K562 (cell line): ENCODE results near the gene WDR91. TPM values are rescaled to one million over a fixed set of nuclear protein-coding genes. Genes with fewer than 3 reads are reported as not detected.
A peak's percentile ranks its signal among the peaks of the same experiment; 100 is the strongest.

Experiments
- BHLHE40 ChIP-seq: IDR thresholded peaks from 2 replicates; pipeline ENCODE4 v1.6.1; 2011; ENCODE audit warnings: low read length, improper control_type of control experiment
- CEBPB ChIP-seq: fragments of 450-650 bp; IDR thresholded peaks from 2 replicates; pipeline ENCODE4 v1.6.1; 2016; ENCODE audit warnings: missing genetic modification characterization, missing compliant biosample characterization
- CXXC5 ChIP-seq: fragments of 250-450 bp; sonication (Bioruptor Pico); IDR thresholded peaks from 2 replicates; pipeline ENCODE4 v1.8.0; 2022; ENCODE audit warnings: inconsistent platforms, mild to moderate bottlenecking, moderate library complexity
- EP300 ChIP-seq: IDR thresholded peaks from 2 replicates; pipeline ENCODE4 v1.6.1; 2012; ENCODE audit warnings: low read length, improper control_type of control experiment
- ERF ChIP-seq: fragments of 450-650 bp; formaldehyde crosslinking; IDR thresholded peaks from 2 replicates; pipeline ENCODE4 v1.4.0; 2020; ENCODE audit warnings: mild to moderate bottlenecking, mixed read lengths
- ETS2 ChIP-seq: IDR thresholded peaks from 2 replicates; pipeline ENCODE4 v1.6.1; 2016; ENCODE audit warnings: borderline replicate concordance, missing genetic modification characterization, mild to moderate bottlenecking, moderate library complexity, missing compliant biosample characterization; ENCODE audit not compliant: poor library complexity, severe bottlenecking
- FOXJ3 ChIP-seq: sonication (generic); formaldehyde crosslinking; IDR thresholded peaks from 2 replicates; pipeline ENCODE4 v1.4.0; 2020; ENCODE audit warnings: mild to moderate bottlenecking, missing genetic modification reagents
- HIVEP1 ChIP-seq: fragments of 250-450 bp; sonication (Bioruptor Pico); IDR thresholded peaks from 2 replicates; pipeline ENCODE4 v1.4.0; 2020; ENCODE audit warnings: mild to moderate bottlenecking
- HLTF ChIP-seq: fragments of 450-650 bp; IDR thresholded peaks from 2 replicates; pipeline ENCODE4 v1.6.1; 2016
- HNRNPUL1 ChIP-seq: fragments of 200-400 bp; formaldehyde crosslinking; IDR thresholded peaks from 2 replicates; pipeline ENCODE4 v1.6.1; 2017; ENCODE audit warnings: low read length
- KLF10 ChIP-seq: fragments of 250-450 bp; sonication (Bioruptor Pico); IDR thresholded peaks from 2 replicates; pipeline ENCODE4 v1.6.1; 2021; ENCODE audit warnings: matching md5 sums
- MED1 ChIP-seq: sonication (generic); formaldehyde crosslinking; IDR thresholded peaks from 2 replicates; pipeline ENCODE4 v1.8.1; 2023; ENCODE audit warnings: missing genetic modification reagents, borderline replicate concordance
- MTF1 ChIP-seq: fragments of 250-450 bp; sonication (Bioruptor Pico); IDR thresholded peaks from 2 replicates; pipeline ENCODE4 v1.9.0; 2021; ENCODE audit warnings: moderate library complexity, mild to moderate bottlenecking, inconsistent platforms, borderline replicate concordance
- MYNN ChIP-seq, 2 experiments: sonication (generic); formaldehyde crosslinking in 1 of 2; IDR thresholded peaks; 2 replicates each; pipeline versions ENCODE4 v1.5.0 to v1.6.1; 2016 to 2020; ENCODE audit warnings: antibody characterized with exemption in 1 of 2, missing genetic modification reagents in 1 of 2
- NCOA2 ChIP-seq, 2 experiments: fragments of 450-650 bp; IDR thresholded peaks; 2 replicates each; pipeline ENCODE4 v1.6.1; 2018; ENCODE audit warnings: mild to moderate bottlenecking in 2 of 2, moderate library complexity in 1 of 2; ENCODE audit not compliant: partially characterized antibody in 2 of 2
- NFE2L1 ChIP-seq: fragments of 450-650 bp; IDR thresholded peaks from 2 replicates; pipeline ENCODE4 v1.6.1; 2016; ENCODE audit warnings: missing genetic modification characterization, low read depth, mild to moderate bottlenecking, missing compliant biosample characterization, moderate library complexity, borderline replicate concordance
- NR1H2 ChIP-seq: sonication (generic); formaldehyde crosslinking; IDR thresholded peaks from 2 replicates; pipeline ENCODE4 v1.4.0; 2020; ENCODE audit warnings: mild to moderate bottlenecking, missing genetic modification reagents
- PPARD ChIP-seq: fragments of 250-450 bp; sonication (Bioruptor Pico); IDR thresholded peaks from 2 replicates; pipeline ENCODE4 v1.8.0; 2022; ENCODE audit warnings: inconsistent platforms, mild to moderate bottlenecking, moderate library complexity
- PYGO2 ChIP-seq: fragments of 450-650 bp; IDR thresholded peaks from 2 replicates; pipeline ENCODE4 v1.6.1; 2016; ENCODE audit warnings: mild to moderate bottlenecking, missing genetic modification characterization, moderate library complexity, missing compliant biosample characterization
- SMARCB1 ChIP-seq: IDR thresholded peaks from 2 replicates; pipeline ENCODE4 v1.6.1; 2011; ENCODE audit warnings: improper control_type of control experiment, low read depth; ENCODE audit not compliant: insufficient read length
- TFAM ChIP-seq: fragments of 250-450 bp; sonication (Bioruptor Pico); conservative IDR thresholded peaks from 2 replicates; pipeline ENCODE4 v1.5.0; 2021; ENCODE audit warnings: mild to moderate bottlenecking, moderate library complexity
- U2AF1 ChIP-seq: fragments of 200-400 bp; formaldehyde crosslinking; optimal IDR thresholded peaks from 2 replicates; pipeline ENCODE3; 2017; ENCODE audit warnings: mild to moderate bottlenecking, low read depth, low read length, moderate library complexity
- ZNF239 ChIP-seq: fragments of 250-450 bp; sonication (Bioruptor Pico); IDR thresholded peaks from 2 replicates; pipeline ENCODE4 v1.4.0; 2020; ENCODE audit warnings: mild to moderate bottlenecking
- ZNF431 ChIP-seq: sonication (generic); formaldehyde crosslinking; IDR thresholded peaks from 2 replicates; pipeline ENCODE4 v1.8.0; 2022; ENCODE audit warnings: mild to moderate bottlenecking, missing genetic modification reagents
- ZNF75A ChIP-seq: fragments of 450-650 bp; formaldehyde crosslinking; IDR thresholded peaks from 2 replicates; pipeline ENCODE4 v1.4.0; 2020; ENCODE audit warnings: mild to moderate bottlenecking
- ZNF77 ChIP-seq: fragments of 250-450 bp; sonication (Bioruptor Pico); IDR thresholded peaks from 2 replicates; pipeline ENCODE4 v1.5.0; 2020
- ZSCAN32 ChIP-seq: fragments of 450-650 bp; formaldehyde crosslinking; IDR thresholded peaks from 2 replicates; pipeline ENCODE4 v1.4.0; 2020; ENCODE audit warnings: mild to moderate bottlenecking, moderate library complexity
- polyA plus RNA-seq, 8 experiments: library from polyadenylated mRNA; depleted of rRNA in 4 of 8; stranded (reverse) in 5 of 8; unstranded in 3 of 8; fragments of >200 nt; fragmentation: Nextera tagmentation in 2 of 8; fragmentation: Illumina TruSeq in 1 of 8; extraction: Ambion mirVana in 2 of 8; extraction: Trizol in 1 of 8; gene quantifications; 2 replicates each; pipeline versions ENCODE4 v1.2.1 to v1.2.3, GENCODE V29; 2011 to 2014; ENCODE audit warnings: inconsistent platforms in 1 of 8, missing spikeins in 1 of 8
- total RNA-seq, 7 experiments: library from RNA; depleted of rRNA in 6 of 7; stranded (reverse); fragments of >200 nt in 6 of 7; fragmentation: Illumina TruSeq in 2 of 7; extraction: Trizol in 2 of 7; gene quantifications; 2 replicates each; pipeline versions ENCODE4 v1.2.1 to v1.2.3, GENCODE V29; 2011 to 2021; ENCODE audit warnings: low replicate concordance in 1 of 7
- TF ChIP-seq, protein P1 (sequence below): fragments of 250-450 bp; sonication (Bioruptor Pico); IDR thresholded peaks from 2 replicates; pipeline ENCODE4 v1.8.0; 2022; ENCODE audit warnings: moderate library complexity, mild to moderate bottlenecking, inconsistent platforms
- TF ChIP-seq, protein P2 (sequence below): sonication (generic); formaldehyde crosslinking; IDR thresholded peaks from 2 replicates; pipeline ENCODE4 v1.8.0; 2022; ENCODE audit warnings: mild to moderate bottlenecking, missing genetic modification reagents
- TF ChIP-seq, protein P3 (sequence below): fragments of 250-450 bp; sonication (Bioruptor Pico); IDR thresholded peaks from 2 replicates; pipeline ENCODE4 v1.4.0; 2020

WDR91 gene
- total and polyA plus RNA-seq, 9 of the 15 experiments (the other 6 are each of a cell fraction or from before 2014, with no cell fraction given) = 1.9 to 18.2 (median 9.8) TPM

DNA sequence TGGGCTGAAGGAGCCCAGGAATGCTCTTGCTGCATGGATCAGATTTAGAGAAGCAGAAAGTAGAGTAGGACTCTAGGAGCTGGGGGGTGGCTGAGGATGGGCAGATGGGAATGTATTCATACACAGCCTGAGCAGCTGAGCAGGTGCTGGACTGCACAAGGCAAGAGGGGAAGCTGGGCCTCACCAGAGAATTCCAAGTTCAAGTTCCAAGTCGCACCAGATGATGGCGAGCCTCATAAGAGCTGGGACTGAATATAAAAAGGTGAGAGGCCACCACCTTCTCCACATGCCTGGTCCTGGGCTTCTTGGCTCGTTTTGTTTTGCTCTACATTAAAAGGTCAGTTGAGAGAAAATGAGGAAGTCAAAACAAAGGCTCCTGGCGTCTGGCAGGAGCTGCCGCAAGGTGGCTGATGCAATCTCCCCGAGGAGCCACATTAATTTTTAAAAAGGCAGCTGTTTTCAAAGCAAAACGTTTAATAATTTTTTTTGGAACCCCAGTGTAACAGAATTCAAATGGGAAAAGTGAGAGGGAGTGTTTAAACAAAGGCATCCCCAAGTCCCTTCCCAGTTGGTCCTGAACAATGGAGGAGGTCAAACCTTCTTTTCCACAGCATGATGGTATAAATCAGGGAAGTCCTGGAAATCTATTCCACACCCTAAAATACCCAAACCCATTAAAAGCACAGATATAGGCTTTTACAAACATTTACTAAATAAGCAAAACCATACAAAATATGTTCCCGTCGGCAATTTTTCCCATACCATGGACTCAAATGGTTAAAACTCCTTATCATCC lies 50.3 kb downstream of the WDR91 start (continued):
- TF ChIP-seq MTF1 (CRISPR knock-in tag) = no peak
- TF ChIP-seq FOXJ3 (CRISPR knock-in tag) = no peak
- TF ChIP-seq EP300 = peak; percentile 71; the same call in 1 of the 2 replicates
- TF ChIP-seq ETS2 (tag) = no peak
- TF ChIP-seq ZNF239 = peak; percentile 50
- TF ChIP-seq U2AF1 = no peak
- TF ChIP-seq KLF10 = no peak
- 0 out of 2 replicates have a peak, but pooled peaks have one; percentile 29 for TF ChIP-seq HIVEP1
- TF ChIP-seq, protein P1, sequence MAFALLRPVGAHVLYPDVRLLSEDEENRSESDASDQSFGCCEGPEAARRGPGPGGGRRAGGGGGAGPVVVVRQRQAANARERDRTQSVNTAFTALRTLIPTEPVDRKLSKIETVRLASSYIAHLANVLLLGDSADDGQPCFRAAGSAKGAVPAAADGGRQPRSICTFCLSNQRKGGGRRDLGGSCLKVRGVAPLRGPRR (CRISPR knock-in tag) = no peak
- TF ChIP-seq HLTF = no peak; the same call in 1 of the 2 replicates
- peak; percentile 86 for TF ChIP-seq CXXC5
- TF ChIP-seq, protein P2, sequence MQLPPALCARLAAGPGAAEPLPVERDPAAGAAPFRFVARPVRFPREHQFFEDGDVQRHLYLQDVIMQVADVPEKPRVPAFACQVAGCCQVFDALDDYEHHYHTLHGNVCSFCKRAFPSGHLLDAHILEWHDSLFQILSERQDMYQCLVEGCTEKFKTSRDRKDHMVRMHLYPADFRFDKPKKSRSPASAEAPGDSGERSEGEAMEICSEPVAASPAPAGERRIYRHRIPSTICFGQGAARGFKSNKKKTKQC (CRISPR knock-in tag) = no peak; the same call in 1 of the 2 replicates
- no peak for TF ChIP-seq HNRNPUL1
- peak; percentile 90 for TF ChIP-seq CEBPB (tag)
- TF ChIP-seq ZNF75A (CRISPR knock-in tag) = peak; percentile 35; the same call in 1 of the 2 replicates
- TF ChIP-seq ZSCAN32 (CRISPR knock-in tag) = peak; percentile 97
- no peak for TF ChIP-seq PPARD (CRISPR knock-in tag)
- TF ChIP-seq, protein P3, sequence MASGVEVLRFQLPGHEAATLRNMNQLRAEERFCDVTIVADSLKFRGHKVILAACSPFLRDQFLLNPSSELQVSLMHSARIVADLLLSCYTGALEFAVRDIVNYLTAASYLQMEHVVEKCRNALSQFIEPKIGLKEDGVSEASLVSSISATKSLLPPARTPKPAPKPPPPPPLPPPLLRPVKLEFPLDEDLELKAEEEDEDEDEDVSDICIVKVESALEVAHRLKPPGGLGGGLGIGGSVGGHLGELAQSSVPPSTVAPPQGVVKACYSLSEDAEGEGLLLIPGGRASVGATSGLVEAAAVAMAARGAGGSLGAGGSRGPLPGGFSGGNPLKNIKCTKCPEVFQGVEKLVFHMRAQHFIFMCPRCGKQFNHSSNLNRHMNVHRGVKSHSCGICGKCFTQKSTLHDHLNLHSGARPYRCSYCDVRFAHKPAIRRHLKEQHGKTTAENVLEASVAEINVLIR (CRISPR knock-in tag) = no peak
- no peak for TF ChIP-seq ZNF77 (CRISPR knock-in tag)
- no peak for TF ChIP-seq MYNN (IDR thresholded peaks at IDR 0.05)
- TF ChIP-seq MYNN (CRISPR knock-in tag; IDR thresholded peaks at IDR 0.05) = no peak
- TF ChIP-seq ZNF431 (CRISPR knock-in tag) = no peak
- no peak for TF ChIP-seq BHLHE40
- no peak for TF ChIP-seq NFE2L1 (tag)
- TF ChIP-seq NCOA2 (IDR thresholded peaks at IDR 0.05; ENCODE audit: partially characterized antibody in 2 of 2) = no peak
- TF ChIP-seq SMARCB1 = no peak
- TF ChIP-seq NR1H2 (CRISPR knock-in tag) = no peak
- no peak; the same call in 1 of the 2 replicates for TF ChIP-seq PYGO2
- no peak for TF ChIP-seq MED1 (CRISPR knock-in tag)
- no peak for TF ChIP-seq ERF (CRISPR knock-in tag)
- no peak for TF ChIP-seq TFAM (CRISPR knock-in tag)
